Brain microvascular endothelial cell (primary cell): ENCODE results near the gene DHX15.
A peak's percentile ranks its signal among the peaks of the same experiment; 100 is the strongest.

Experiments used
- DNase-seq: peaks from one replicate; pipeline ENCODE4 v3.0.0-alpha.2; 2020
- H3K27ac ChIP-seq: fragments of 250-450 bp; sonication (Bioruptor Pico); 2 replicates; pipeline ENCODE4 v1.5.1; 2020; ENCODE audit warnings: mild to moderate bottlenecking, moderate library complexity
- H3K27me3 ChIP-seq: fragments of 250-450 bp; sonication (Bioruptor Pico); replicated peaks from 2 replicates; pipeline ENCODE4 v1.5.1; 2020; ENCODE audit warnings: mild to moderate bottlenecking
- H3K36me3 ChIP-seq: fragments of 250-450 bp; sonication (Bioruptor Pico); replicated peaks from 2 replicates; pipeline ENCODE4 v1.5.1; 2020; ENCODE audit warnings: mild to moderate bottlenecking
- H3K4me3 ChIP-seq: 2 replicates; pipeline ENCODE4 v1.5.1; 2011; ENCODE audit warnings: low read depth, mild to moderate bottlenecking, control low read depth, low read length, moderate library complexity
- in situ Hi-C: cut with HindIII; loops from 2 replicates; pipeline ENCODE4 v1.10.0; 2017; ENCODE audit warnings: low sequenced_read_pairs, low pct_ligation_motif_present
- TF ChIP-seq, protein P1 (sequence below): IDR thresholded peaks from 2 replicates; pipeline ENCODE4 v1.5.1; 2011; ENCODE audit warnings: low read depth, mild to moderate bottlenecking, moderate library complexity, low read length, control low read depth, inconsistent platforms; ENCODE audit errors: missing control alignments

The DHX15 gene

DNA sequence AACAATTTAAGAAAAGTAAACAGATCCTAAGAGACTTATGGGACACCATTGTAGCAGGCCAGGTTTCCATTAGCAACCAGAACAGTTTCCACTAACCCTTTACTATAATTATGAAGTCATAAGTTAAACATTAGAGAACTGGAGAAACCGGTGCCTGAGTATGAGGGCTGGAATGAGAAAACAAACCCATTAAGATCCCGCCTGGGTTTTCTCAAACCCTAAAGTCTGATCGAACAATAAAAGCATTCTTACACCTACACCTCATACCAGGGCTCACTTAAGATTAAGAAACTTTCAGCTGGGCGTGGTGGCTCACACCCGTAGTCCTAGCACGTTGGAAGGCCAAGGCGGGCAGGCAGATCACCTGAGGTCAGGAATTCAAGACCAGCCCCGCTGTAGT is 13.7 kb upstream of the DHX15 start:
- in situ Hi-C loops = no loop called here
- no peak overlapping the region for H3K4me3 ChIP-seq
- peak; percentile 16 for DNase-seq
- no peaks in the 10 kb centered on the region for H3K27me3 ChIP-seq
- TF ChIP-seq, protein P1, sequence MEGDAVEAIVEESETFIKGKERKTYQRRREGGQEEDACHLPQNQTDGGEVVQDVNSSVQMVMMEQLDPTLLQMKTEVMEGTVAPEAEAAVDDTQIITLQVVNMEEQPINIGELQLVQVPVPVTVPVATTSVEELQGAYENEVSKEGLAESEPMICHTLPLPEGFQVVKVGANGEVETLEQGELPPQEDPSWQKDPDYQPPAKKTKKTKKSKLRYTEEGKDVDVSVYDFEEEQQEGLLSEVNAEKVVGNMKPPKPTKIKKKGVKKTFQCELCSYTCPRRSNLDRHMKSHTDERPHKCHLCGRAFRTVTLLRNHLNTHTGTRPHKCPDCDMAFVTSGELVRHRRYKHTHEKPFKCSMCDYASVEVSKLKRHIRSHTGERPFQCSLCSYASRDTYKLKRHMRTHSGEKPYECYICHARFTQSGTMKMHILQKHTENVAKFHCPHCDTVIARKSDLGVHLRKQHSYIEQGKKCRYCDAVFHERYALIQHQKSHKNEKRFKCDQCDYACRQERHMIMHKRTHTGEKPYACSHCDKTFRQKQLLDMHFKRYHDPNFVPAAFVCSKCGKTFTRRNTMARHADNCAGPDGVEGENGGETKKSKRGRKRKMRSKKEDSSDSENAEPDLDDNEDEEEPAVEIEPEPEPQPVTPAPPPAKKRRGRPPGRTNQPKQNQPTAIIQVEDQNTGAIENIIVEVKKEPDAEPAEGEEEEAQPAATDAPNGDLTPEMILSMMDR = no peak
- no peak overlapping the region for H3K27ac ChIP-seq
- no peaks in the 10 kb centered on the region for H3K36me3 ChIP-seq

DNA sequence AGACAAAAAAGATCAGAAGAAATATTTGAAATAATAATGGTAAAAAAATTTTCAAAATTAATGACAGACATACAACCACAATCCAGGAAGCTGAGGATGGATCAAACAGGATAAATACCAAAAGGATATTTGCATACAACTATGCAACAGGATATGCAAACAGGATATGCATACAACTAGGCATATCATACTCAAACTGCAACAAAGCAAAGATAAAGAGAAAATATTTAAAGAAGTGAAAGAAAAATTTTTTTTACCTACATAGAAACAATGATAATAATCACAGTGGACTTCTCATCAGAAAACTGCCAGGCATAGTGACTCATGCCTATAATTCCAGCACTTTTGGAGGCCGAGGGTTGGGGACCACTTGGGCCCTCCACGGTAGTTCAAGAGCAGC is 11.3 kb upstream of the DHX15 start:
- Histone ChIP-seq H3K36me3 (no peaks in the 10 kb centered on the region), H3K27me3 (no peaks in the 10 kb centered on the region), H3K4me3 (no peak overlapping the region), H3K27ac (no peak overlapping the region)
- in situ Hi-C loops = no loop called here
- TF ChIP-seq, protein P1 = no peak
- DNase-seq = peak; percentile 14

DNA sequence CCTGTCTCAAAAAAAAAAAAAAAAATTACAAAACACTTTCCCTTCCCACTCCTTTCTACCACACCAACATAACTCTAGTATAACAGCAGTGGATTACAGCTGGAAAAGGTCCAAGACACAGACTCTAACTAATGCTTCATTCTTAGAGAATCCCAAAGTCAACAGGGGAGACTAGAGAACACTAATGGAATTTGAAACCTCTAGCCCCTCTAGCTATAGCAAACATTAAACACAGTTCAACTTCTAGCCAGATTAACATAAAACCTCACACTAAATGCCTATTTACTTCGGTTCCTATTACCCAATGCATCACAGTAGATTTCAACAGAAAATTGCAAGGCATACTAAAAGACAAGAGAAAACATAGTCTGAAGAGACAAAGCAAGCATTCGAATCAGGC is 10.5 kb upstream of the DHX15 start:
- DNase-seq = peak; percentile 74
- TF ChIP-seq, protein P1 = no peak
- Histone ChIP-seq H3K4me3 (no peak overlapping the region), H3K27ac (no peak overlapping the region), H3K36me3 (no peaks in the 10 kb centered on the region), H3K27me3 (no peaks in the 10 kb centered on the region)
- in situ Hi-C loops = no loop called here

DNA sequence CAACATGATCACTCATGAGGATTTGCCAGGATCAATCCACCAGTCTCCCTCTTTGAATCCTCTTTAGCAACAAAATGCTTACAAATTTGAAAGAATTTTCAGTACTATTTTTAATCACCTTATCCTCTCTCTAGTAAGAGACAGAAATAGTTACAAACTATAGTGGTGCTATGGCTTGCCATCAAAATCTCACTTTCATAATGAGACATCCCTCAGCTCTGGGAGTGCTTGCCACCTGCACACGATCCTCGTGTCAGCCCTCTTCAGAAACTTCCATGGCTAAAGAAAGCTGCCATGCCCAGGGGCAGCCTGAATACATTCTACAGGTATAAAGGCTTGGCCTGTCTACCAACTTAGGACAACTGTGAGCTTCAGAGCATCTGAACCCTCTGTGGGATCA is 5.1 kb upstream of the DHX15 start:
- no peaks in the 10 kb centered on the region for H3K36me3 ChIP-seq
- TF ChIP-seq, protein P1 = no peak
- H3K27me3 ChIP-seq = no peaks in the 10 kb centered on the region
- no peak overlapping the region for H3K27ac ChIP-seq
- in situ Hi-C loops = no loop called here
- no peak overlapping the region for H3K4me3 ChIP-seq
- DNase-seq = no peak

DNA sequence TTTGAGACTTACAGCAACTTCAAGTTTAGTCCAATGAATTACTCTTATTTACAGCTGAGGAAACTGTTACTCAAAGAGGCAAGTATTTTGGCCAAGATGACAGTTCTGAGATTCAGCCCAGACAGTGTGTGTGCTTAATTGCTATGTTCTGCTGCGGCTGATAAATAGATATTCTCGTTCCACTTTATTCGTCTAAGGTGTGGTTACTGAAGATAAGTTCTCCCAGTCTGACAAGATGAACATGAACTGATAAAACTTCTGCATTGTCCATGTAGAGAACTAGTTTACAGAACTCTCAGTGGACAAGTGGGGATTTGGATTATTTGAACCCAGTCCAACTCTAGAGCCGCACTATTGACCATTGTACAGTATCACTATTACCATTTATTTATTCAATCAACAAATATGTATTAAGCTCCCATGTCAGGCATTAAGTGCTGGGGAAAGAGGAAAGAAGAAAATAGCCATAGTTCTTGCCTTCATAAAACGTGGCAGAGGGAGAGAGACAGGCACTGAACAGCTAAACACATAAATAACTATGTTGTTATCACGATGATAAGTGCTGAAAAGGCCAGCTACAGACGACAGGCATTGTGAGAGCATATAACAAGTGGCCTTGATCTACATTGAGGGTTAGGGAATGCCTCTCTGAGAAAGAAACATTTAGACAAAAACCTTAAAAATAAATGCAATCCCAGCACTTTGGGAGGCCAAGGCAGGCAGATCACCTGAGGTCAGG is 4.0 kb upstream of the DHX15 start:
- H3K27ac ChIP-seq = no peak overlapping the region
- no peaks in the 10 kb centered on the region for H3K27me3 ChIP-seq
- DNase-seq = no peak
- in situ Hi-C loops = no loop called here
- TF ChIP-seq, protein P1 = no peak
- H3K4me3 ChIP-seq = no peak overlapping the region
- H3K36me3 ChIP-seq = no peaks in the 10 kb centered on the region
